Measurements from ENCODE around the gene IL4R. TPM values are rescaled to one million over a fixed set of nuclear protein-coding genes. Genes with fewer than 3 reads are reported as not detected.
A peak's percentile ranks its signal among the peaks of the same experiment; 100 is the strongest.

IL4R gene
- total and polyA plus RNA-seq, 2 of the 8 experiments (the other 6 are each of a cell fraction or from before 2014, with no cell fraction given) = 29.1 to 29.4 TPM

DNA sequence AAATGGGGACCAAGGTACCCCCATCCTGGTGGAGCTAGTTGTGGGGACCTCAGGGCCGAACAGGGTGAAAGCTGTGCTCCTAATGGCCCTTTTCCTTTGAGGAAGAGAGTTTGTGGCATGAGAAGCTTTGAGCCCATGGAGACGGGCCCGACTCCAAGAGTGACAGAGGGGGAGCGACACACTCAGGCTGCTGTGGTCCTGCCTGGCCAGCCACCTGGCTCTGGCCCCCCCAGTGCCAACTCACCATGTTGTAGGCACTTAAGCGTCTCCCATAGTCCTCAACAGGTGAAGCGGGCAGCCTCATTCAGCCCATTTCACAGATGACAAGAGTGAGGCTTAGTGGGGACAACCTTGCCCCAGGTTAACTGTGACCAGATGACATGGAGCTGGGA, 89.8 kb downstream of the IL4R start:
- no peak overlapping the region for H2BK5ac ChIP-seq (ENCODE audit: low read depth, low read length)
- H3K79me2 ChIP-seq (ENCODE audit: control insufficient read depth in 1 of 2, insufficient read depth in 2 of 2, low read length in 2 of 2) = no peaks in the 10 kb centered on the region
- H4K91ac ChIP-seq (replicated peaks; ENCODE audit: insufficient read length, low read length) = no peak overlapping the region
- no peaks in the 10 kb centered on the region; a peak in 1 of 7 replicates for H3K27me3 ChIP-seq (replicated peaks in 1 of 4; ENCODE audit: control insufficient read depth in 3 of 4, extremely low read depth in 1 of 4, insufficient read depth in 3 of 4, low read length in 3 of 4)
- no peak overlapping the region for H4K8ac ChIP-seq (ENCODE audit: extremely low read depth, insufficient read depth, low read length)
- no peaks in the 10 kb centered on the region for H3K79me1 ChIP-seq (ENCODE audit: low read depth, low read length)
- no peaks in the 10 kb centered on the region for H4K20me1 ChIP-seq (replicated peaks in 1 of 2; ENCODE audit: control insufficient read depth in 1 of 2, insufficient read depth in 2 of 2, low read length in 2 of 2)
- ChIA-PET POLR2A (ENCODE audit: partially characterized antibody) (no interaction called here), CTCF (ENCODE audit: partially characterized antibody) (interaction anchor here (0.9 to 1.6 kb wide), 5 partner anchors 12 to 142 kb away, joined by 3 to 6 read pairs (median 3); no protein-coding TSS in a partner anchor)
- H3K27ac ChIP-seq (ENCODE audit: low read depth, low read length) = no peak overlapping the region
- no peak overlapping the region for H2BK12ac ChIP-seq (ENCODE audit: low read depth, low read length)
- no peak overlapping the region for H2AK5ac ChIP-seq (ENCODE audit: low read depth, low read length)
- H2AFZ ChIP-seq (ENCODE audit: low read length) = no peak overlapping the region
- H3K4ac ChIP-seq (replicated peaks; ENCODE audit: insufficient read length, low read depth, low read length) = no peak overlapping the region
- H3K56ac ChIP-seq (replicated peaks; ENCODE audit: insufficient read length, low read depth, low read length) = no peak overlapping the region
- FAIRE-seq = no peak
- H3K14ac ChIP-seq (ENCODE audit: insufficient read length) = no peak overlapping the region
- no peak overlapping the region for H3K9ac ChIP-seq (replicated peaks in 1 of 4; ENCODE audit: extremely low read depth in 1 of 4, low read depth in 3 of 4, low read length in 3 of 4)
- H3K4me3 ChIP-seq (ENCODE audit: extremely low read depth in 1 of 4, insufficient read depth in 2 of 4, low read depth in 3 of 4, low read length in 4 of 4) = no peak overlapping the region
- no peak overlapping the region for H2BK15ac ChIP-seq (ENCODE audit: low read length)
- H3K23ac ChIP-seq (ENCODE audit: insufficient read length) = no peak overlapping the region
- H3K18ac ChIP-seq (ENCODE audit: extremely low read depth, low read length) = no peak overlapping the region
- no peak overlapping the region for H2BK20ac ChIP-seq (ENCODE audit: low read length)
- no peak overlapping the region for H4K5ac ChIP-seq (ENCODE audit: insufficient read length, low read depth, low read length)
- no peak overlapping the region for H3K4me2 ChIP-seq (ENCODE audit: insufficient read depth in 1 of 2, low read depth in 2 of 2, low read length in 2 of 2)
- 84% methylated on average over 6 of the region's 6 CpGs; no CpG with 5 or more reads in 1 of the 2 experiments for WGBS, 2 experiments (ENCODE audit: extremely low coverage in 1 of 2, insufficient coverage in 1 of 2, insufficient read length in 1 of 2, insufficient replicate concordance in 2 of 2, low coverage in 1 of 2, low lambda C conversion rate in 2 of 2, missing lambda C conversion rate in 1 of 2)
- TF ChIP-seq KDM1A (IDR thresholded peaks at IDR 0.05; ENCODE audit: borderline replicate concordance, low read length) = 0 out of 2 replicates have a peak, but pooled peaks have one; percentile 26
- TF ChIP-seq BACH1 (IDR thresholded peaks at IDR 0.05; ENCODE audit: low read length) = no peak
- no peaks in the 10 kb centered on the region for H3K9me3 ChIP-seq (ENCODE audit: insufficient read depth in 2 of 2, low read depth in 1 of 2, low read length in 1 of 2)
- no peaks in the 10 kb centered on the region for H3K23me2 ChIP-seq (ENCODE audit: low read depth, low read length)
- no peaks in the 10 kb centered on the region for H3K36me3 ChIP-seq (ENCODE audit: control insufficient read depth in 2 of 4, insufficient read depth in 4 of 4, low read length in 3 of 4)
- no peak overlapping the region for H2BK120ac ChIP-seq (replicated peaks; ENCODE audit: low read depth, low read length)
- peaks cover 0 to 6% (median 4%) of the 10 kb centered on the region in 4 experiments; a peak in 3 of 7 replicates for H3K4me1 ChIP-seq (replicated peaks in 1 of 4; ENCODE audit: control insufficient read depth in 3 of 4, insufficient read depth in 4 of 4, low read length in 3 of 4)
- no peak for DNase-seq (ENCODE audit: low read depth in 1 of 2, low spot score in 2 of 2)

Data from H1 (cell line).